C4-2B (cell line): Measurements from ENCODE around the gene SENP7.

ENCODE experiments used
- CTCF ChIP-seq: fragments of 450-650 bp; conservative IDR thresholded peaks from 2 replicates; pipeline ENCODE4 v1.5.1; 2017; ENCODE audit warnings: mild to moderate bottlenecking
- ZFX ChIP-seq: fragments of 450-650 bp; IDR thresholded peaks from 2 replicates; pipeline ENCODE4 v1.6.1; 2017

GRCh38 chr3:101292027-101292426 lies 221.0 kb downstream of the SENP7 start:
- TF ChIP-seq CTCF, result no peak
- no peak for TF ChIP-seq ZFX
